EL (cell line): ENCODE data around the gene APLNR.

Source experiments
- DNase-seq: peaks from one replicate; pipeline ENCODE4 v3.0.0-alpha.2; 2016

The APLNR gene

GRCh38 chr11:57251037-57251436 lies 14.0 kb upstream of the APLNR start:
- no peak for DNase-seq

- DNase-seq, result peak; percentile 54
Measured at GRCh38 chr11:57249384-57250319, 12.6 kb upstream of the APLNR start.

- DNase-seq, result peak; percentile 67
Measured at GRCh38 chr11:57248780-57249383, 11.8 kb upstream of the APLNR start.

GRCh38 chr11:57244911-57245310 lies 7.9 kb upstream of the APLNR start:
- no peak for DNase-seq

- DNase-seq, result no peak
Measured at GRCh38 chr11:57241353-57241972, 4.4 kb upstream of the APLNR start.

GRCh38 chr11:57240757-57241156 lies 3.7 kb upstream of the APLNR start:
- no peak for DNase-seq

GRCh38 chr11:57240007-57240406 lies 3.0 kb upstream of the APLNR start:
- DNase-seq, result no peak

GRCh38 chr11:57239348-57239747 lies 2.3 kb upstream of the APLNR start:
- no peak for DNase-seq

GRCh38 chr11:57235761-57236703 lies 1.0 kb downstream of the APLNR start:
- no peak for DNase-seq

- DNase-seq, result no peak
Measured at GRCh38 chr11:57233702-57234101, 3.3 kb downstream of the APLNR start.

- no peak for DNase-seq
Measured at GRCh38 chr11:57231539-57232253, 5.4 kb downstream of the APLNR start.

- DNase-seq, result no peak
Measured at GRCh38 chr11:57230791-57231538, 6.1 kb downstream of the APLNR start.

- DNase-seq, result no peak
Measured at GRCh38 chr11:57230316-57230715, 6.7 kb downstream of the APLNR start.

- DNase-seq, result no peak
Measured at GRCh38 chr11:57228600-57228999, 8.4 kb downstream of the APLNR start.

- DNase-seq, result peak; percentile 66
Measured at GRCh38 chr11:57224537-57224936, 12.5 kb downstream of the APLNR start.

GRCh38 chr11:57224128-57224527 lies 12.9 kb downstream of the APLNR start:
- DNase-seq, result no peak

- peak; percentile 32 for DNase-seq
Measured at GRCh38 chr11:57223601-57224000, 13.4 kb downstream of the APLNR start.

GRCh38 chr11:57222239-57222638 lies 14.8 kb downstream of the APLNR start:
- no peak for DNase-seq

GRCh38 chr11:57219021-57219627 lies 17.9 kb downstream of the APLNR start:
- DNase-seq, result no peak

GRCh38 chr11:57217053-57217452 lies 20.0 kb downstream of the APLNR start:
- no peak for DNase-seq

GRCh38 chr11:57216463-57216862 lies 20.6 kb downstream of the APLNR start:
- no peak for DNase-seq
